Endodermal cell (in vitro differentiated cells): Measurements from ENCODE around the gene TLCD3B. TPM values are rescaled to one million over a fixed set of nuclear protein-coding genes. Genes with fewer than 3 reads are reported as not detected.

Source experiments
- DNase-seq: peaks from one replicate; pipeline ENCODE4 v3.0.0-alpha.2; 2017
- H3K27ac ChIP-seq: 2 replicates; pipeline ENCODE4 v1.5.1; 2013; ENCODE audit warnings: mild to moderate bottlenecking, low read depth, low read length, moderate library complexity
- H3K27me3 ChIP-seq: 2 replicates; pipeline ENCODE4 v1.6.1; 2013; ENCODE audit warnings: mild to moderate bottlenecking, low read length, moderate library complexity; ENCODE audit not compliant: insufficient read depth, control insufficient read depth, poor library complexity, severe bottlenecking
- H3K36me3 ChIP-seq: 2 replicates; pipeline ENCODE4 v1.7.0; 2013; ENCODE audit warnings: mild to moderate bottlenecking, low read length, moderate library complexity; ENCODE audit not compliant: control insufficient read depth, insufficient read depth
- H3K4me1 ChIP-seq: one replicate; pipeline ENCODE4 v1.7.0; 2013; ENCODE audit warnings: low read length; ENCODE audit not compliant: control insufficient read depth, insufficient read depth
- H3K4me3 ChIP-seq: 2 replicates; pipeline ENCODE4 v1.5.1; 2013; ENCODE audit warnings: mild to moderate bottlenecking, low read length, moderate library complexity
- H3K9ac ChIP-seq: 2 replicates; pipeline ENCODE4 v1.6.1; 2013; ENCODE audit warnings: mild to moderate bottlenecking, low read length, moderate library complexity; ENCODE audit not compliant: poor library complexity, severe bottlenecking; ENCODE audit errors: extremely low read depth
- H3K9me3 ChIP-seq: 2 replicates; pipeline ENCODE4 v1.6.1; 2013; ENCODE audit warnings: mild to moderate bottlenecking, low read length, moderate library complexity; ENCODE audit not compliant: control insufficient read depth
- H3K27ac Mint-ChIP-seq: 2 replicates; pipeline ENCODE4 v1.8.0; 2020; ENCODE audit warnings: mixed read lengths
- H3K27me3 Mint-ChIP-seq: 2 replicates; pipeline ENCODE4 v1.8.0; 2021; ENCODE audit warnings: mild to moderate bottlenecking, mixed read lengths; ENCODE audit not compliant: insufficient read depth
- H3K36me3 Mint-ChIP-seq: 2 replicates; pipeline ENCODE4 v1.8.0; 2020; ENCODE audit warnings: low read depth, mixed read lengths
- H3K4me1 Mint-ChIP-seq: 2 replicates; pipeline ENCODE4 v1.8.0; 2020; ENCODE audit warnings: mixed read lengths
- H3K4me3 Mint-ChIP-seq: 2 replicates; pipeline ENCODE4 v1.8.0; 2020; ENCODE audit warnings: mild to moderate bottlenecking, moderate library complexity, mixed read lengths
- H3K9me3 Mint-ChIP-seq: 2 replicates; pipeline ENCODE4 v1.8.0; 2020; ENCODE audit warnings: mild to moderate bottlenecking, mixed read lengths
- WGBS, 2 experiments: methylation state at CpG; one replicate each; pipeline versions ENCODE4 v1.1.5 to v1.1.7; 2013; ENCODE audit warnings: missing lambda C conversion rate in 2 of 2, mixed read lengths in 1 of 2; ENCODE audit not compliant: insufficient coverage in 1 of 2, insufficient read length in 1 of 2; 5-methylcytosine and 5-hydroxymethylcytosine counted together
- total RNA-seq, 2 donors: library from RNA; stranded (reverse); fragmentation: NEBNext Ultra II Directional in 1 of 2; extraction: Animal tissue kit (Norgen Biotek cat#: 25700) in 1 of 2; gene quantifications; 2 replicates in 1 of 2; 3 replicates in 1 of 2; pipeline ENCODE4 v1.2.1, GENCODE V29; 2021
- TF ChIP-seq, protein P1 (sequence below): fragments of 200-600 bp; sonication (generic); conservative IDR thresholded peaks from 2 replicates; pipeline ENCODE4 v1.5.0; 2021; ENCODE audit warnings: antibody characterized with exemption, mild to moderate bottlenecking

Gene TLCD3B
- total RNA-seq, 2 donors from 2014 or later = 3.3 to 3.5 TPM

DNA sequence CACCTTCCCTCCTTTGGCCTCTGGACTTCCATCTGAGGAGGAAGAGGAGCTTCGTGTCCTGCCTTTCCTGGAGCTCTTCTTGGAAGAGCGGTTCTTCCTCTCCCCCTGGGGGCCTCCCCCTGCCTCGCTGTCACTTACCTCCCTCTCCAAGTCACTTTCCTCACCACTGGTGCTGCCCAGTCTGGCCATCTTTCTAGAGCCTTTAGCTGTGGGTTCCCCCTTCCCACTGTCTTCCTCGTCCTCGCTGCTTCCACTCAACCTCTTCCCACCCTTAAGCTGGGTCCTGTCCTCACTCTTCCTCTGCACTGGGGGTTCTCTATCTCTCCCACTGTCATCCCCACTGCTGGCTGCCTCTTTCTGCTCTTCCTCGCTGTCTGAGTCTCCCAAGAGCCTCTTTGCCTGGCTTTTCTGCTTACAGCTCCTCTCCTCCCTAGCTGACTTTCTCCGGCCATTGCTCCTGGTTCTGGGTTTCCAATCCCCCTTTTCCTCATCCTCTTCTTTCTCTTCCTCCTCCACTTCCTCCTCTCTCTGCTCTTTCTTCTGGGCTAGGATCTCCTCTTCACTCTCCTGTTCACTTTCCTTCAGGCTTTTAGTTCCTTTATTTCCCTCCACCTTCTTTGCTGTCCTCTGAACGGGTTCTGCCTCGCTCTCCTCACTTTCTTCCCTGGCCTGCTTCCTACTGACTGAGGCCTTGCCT, 37.0 kb downstream of the TLCD3B start:
- Mint-ChIP-seq H3K27me3 (no peaks in the 10 kb centered on the region), H3K36me3 (peaks cover 40% of the 10 kb centered on the region), H3K27ac (no peak overlapping the region), H3K9me3 (no peaks in the 10 kb centered on the region), H3K4me3 (peak overlapping the region; percentile 97), H3K4me1 (peaks cover 7% of the 10 kb centered on the region)
- no peak overlapping the region for H3K4me3 ChIP-seq
- DNase-seq = no peak
- H3K9me3 ChIP-seq = no peaks in the 10 kb centered on the region
- no peaks in the 10 kb centered on the region for H3K27me3 ChIP-seq
- no peaks in the 10 kb centered on the region for H3K4me1 ChIP-seq
- WGBS, 2 experiments = 94 to 98% methylated on average over 7 to 8 of the region's 9 CpGs
- no peak overlapping the region for H3K27ac ChIP-seq
- TF ChIP-seq, protein P1, sequence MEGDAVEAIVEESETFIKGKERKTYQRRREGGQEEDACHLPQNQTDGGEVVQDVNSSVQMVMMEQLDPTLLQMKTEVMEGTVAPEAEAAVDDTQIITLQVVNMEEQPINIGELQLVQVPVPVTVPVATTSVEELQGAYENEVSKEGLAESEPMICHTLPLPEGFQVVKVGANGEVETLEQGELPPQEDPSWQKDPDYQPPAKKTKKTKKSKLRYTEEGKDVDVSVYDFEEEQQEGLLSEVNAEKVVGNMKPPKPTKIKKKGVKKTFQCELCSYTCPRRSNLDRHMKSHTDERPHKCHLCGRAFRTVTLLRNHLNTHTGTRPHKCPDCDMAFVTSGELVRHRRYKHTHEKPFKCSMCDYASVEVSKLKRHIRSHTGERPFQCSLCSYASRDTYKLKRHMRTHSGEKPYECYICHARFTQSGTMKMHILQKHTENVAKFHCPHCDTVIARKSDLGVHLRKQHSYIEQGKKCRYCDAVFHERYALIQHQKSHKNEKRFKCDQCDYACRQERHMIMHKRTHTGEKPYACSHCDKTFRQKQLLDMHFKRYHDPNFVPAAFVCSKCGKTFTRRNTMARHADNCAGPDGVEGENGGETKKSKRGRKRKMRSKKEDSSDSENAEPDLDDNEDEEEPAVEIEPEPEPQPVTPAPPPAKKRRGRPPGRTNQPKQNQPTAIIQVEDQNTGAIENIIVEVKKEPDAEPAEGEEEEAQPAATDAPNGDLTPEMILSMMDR = no peak
- H3K9ac ChIP-seq = no peak overlapping the region
- H3K36me3 ChIP-seq = peaks cover 42% of the 10 kb centered on the region

DNA sequence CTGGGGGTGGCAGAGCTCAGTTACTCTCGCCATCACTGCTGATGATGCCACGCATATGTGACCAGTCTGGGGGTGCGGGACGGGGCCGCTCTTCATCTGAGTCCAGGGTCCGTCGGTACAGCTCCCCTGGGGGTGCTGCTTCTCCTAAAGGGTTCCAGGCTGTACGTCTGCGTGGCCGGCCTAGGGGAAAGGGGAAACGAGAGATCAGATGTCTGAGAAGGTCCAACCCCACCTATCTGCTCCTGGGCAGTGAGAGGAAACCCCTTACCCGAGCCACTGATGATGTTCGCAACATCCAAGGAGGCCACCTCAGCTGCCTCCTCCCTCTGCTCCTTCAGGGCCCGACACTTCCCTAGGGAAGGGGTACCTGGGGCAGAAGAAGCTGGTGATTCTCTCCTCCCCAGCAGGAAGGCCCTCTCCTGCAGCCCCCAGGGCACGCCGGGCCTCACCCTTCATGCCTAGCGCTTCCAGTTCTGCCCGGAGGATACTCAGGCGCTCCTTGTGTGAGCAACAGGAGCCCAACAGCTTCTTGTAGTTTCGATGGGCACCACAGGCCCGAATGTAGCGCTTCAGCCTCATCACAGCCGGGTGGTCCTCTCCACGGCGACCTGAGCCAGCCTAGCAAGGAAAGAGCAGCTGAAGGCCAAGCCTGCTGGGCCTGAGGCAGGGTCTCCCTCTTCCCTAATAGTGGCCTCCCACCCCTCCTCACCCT, 37.7 kb downstream of the TLCD3B start:
- no peak overlapping the region for H3K4me3 Mint-ChIP-seq
- H3K36me3 Mint-ChIP-seq = peaks cover 38% of the 10 kb centered on the region

GRCh38 chr16:29992344-29992967, 38.6 kb downstream of the TLCD3B start:
- Histone ChIP-seq H3K36me3 (peaks cover 46% of the 10 kb centered on the region), H3K4me3 (no peak overlapping the region), H3K9me3 (no peaks in the 10 kb centered on the region), H3K27ac (no peak overlapping the region), H3K4me1 (no peaks in the 10 kb centered on the region), H3K9ac (no peak overlapping the region), H3K27me3 (no peaks in the 10 kb centered on the region)
- Mint-ChIP-seq H3K36me3 (peaks cover 37% of the 10 kb centered on the region), H3K9me3 (no peaks in the 10 kb centered on the region), H3K4me1 (peaks cover 7% of the 10 kb centered on the region), H3K27ac (no peak overlapping the region), H3K27me3 (no peaks in the 10 kb centered on the region), H3K4me3 (no peak overlapping the region)
- 83% methylated on average over 5 to 7 of the region's 7 CpGs for WGBS, 2 experiments
- no peak for DNase-seq
- TF ChIP-seq, protein P1 = no peak

More for the DNA sequence above, 37.7 kb downstream of the TLCD3B start:
- WGBS, 2 experiments = 92 to 95% methylated on average over 19 to 25 of the region's 25 CpGs
- Mint-ChIP-seq H3K4me1 (peaks cover 7% of the 10 kb centered on the region), H3K27ac (no peak overlapping the region), H3K9me3 (no peaks in the 10 kb centered on the region), H3K27me3 (no peaks in the 10 kb centered on the region)
- Histone ChIP-seq H3K9me3 (no peaks in the 10 kb centered on the region), H3K4me1 (no peaks in the 10 kb centered on the region), H3K4me3 (no peak overlapping the region), H3K9ac (no peak overlapping the region), H3K36me3 (peaks cover 49% of the 10 kb centered on the region), H3K27ac (no peak overlapping the region), H3K27me3 (no peaks in the 10 kb centered on the region)
- DNase-seq = no peak
- TF ChIP-seq, protein P1 = no peak
